B cell (primary cell): ENCODE measurements around the gene RPGR. TPM values are rescaled to one million over a fixed set of nuclear protein-coding genes. Genes with fewer than 3 reads are reported as not detected.

ENCODE experiments used
- ATAC-seq: fragments of 200-7000 bp; cut with Tn5 transposase; one replicate; pipeline ENCODE4 v1.10.0; 2021; ENCODE audit warnings: low read depth, mild to moderate bottlenecking, moderate number of reproducible peaks, moderate library complexity
- CTCF ChIA-PET: fragments of 350-600 bp; sonication (Branson Sonifier 250); formaldehyde crosslinking; loops from one replicate; lab custom pipeline; 2021; ENCODE audit warnings: antibody characterized with exemption, inconsistent platforms; lab: Charles Lee
- POLR2A ChIA-PET: fragments of 350-600 bp; sonication (Branson Sonifier 250); formaldehyde crosslinking; loops from one replicate; lab custom pipeline; 2021; ENCODE audit warnings: antibody characterized with exemption; lab: Charles Lee
- DNase-seq: peaks from one replicate; pipeline ENCODE4 v3.0.0; 2013
- H2AFZ ChIP-seq: 2 replicates; pipeline ENCODE4 v1.6.1; 2012; ENCODE audit warnings: mild to moderate bottlenecking, low read depth, low read length; ENCODE audit not compliant: insufficient read depth, poor library complexity, severe bottlenecking
- H3K27ac ChIP-seq, 2 donors: 1 replicate in 1 of 2; 2 replicates in 1 of 2; pipeline ENCODE4 v1.5.1; 2012 to 2013; ENCODE audit warnings: low read length in 2 of 2, mild to moderate bottlenecking in 2 of 2, moderate library complexity in 1 of 2
- H3K27me3 ChIP-seq, 4 experiments: fragments of 200-600 bp in 1 of 4; sonication (generic) in 1 of 4; replicated peaks in 1 of 4; 1 replicate in 2 of 4; 2 replicates in 2 of 4; pipeline versions ENCODE4 v1.6.1 to v1.7.0; 2013 to 2016; ENCODE audit warnings: low read length in 3 of 4, mild to moderate bottlenecking in 2 of 4, mixed read lengths in 1 of 4, moderate library complexity in 1 of 4; ENCODE audit not compliant: insufficient read depth in 4 of 4, control insufficient read depth in 3 of 4; ENCODE audit errors: control extremely low read depth in 1 of 4
- H3K36me3 ChIP-seq, 2 experiments: replicated peaks in 1 of 2; 1 replicate in 1 of 2; 2 replicates in 1 of 2; pipeline versions ENCODE4 v1.6.1 to v1.7.1; 2013; ENCODE audit warnings: low read length in 1 of 2; ENCODE audit not compliant: insufficient read depth in 2 of 2, control insufficient read depth in 1 of 2; ENCODE audit errors: control extremely low read depth in 1 of 2, extremely low read depth in 1 of 2
- H3K4me1 ChIP-seq, 2 donors: fragments of 200-600 bp in 1 of 2; sonication (generic) in 1 of 2; 1 replicate in 1 of 2; 2 replicates in 1 of 2; pipeline versions ENCODE4 v1.5.1 to v1.6.1; 2013 to 2017; ENCODE audit warnings: low read length in 2 of 2; ENCODE audit not compliant: control insufficient read depth in 2 of 2, insufficient read depth in 2 of 2
- H3K4me2 ChIP-seq: replicated peaks from 2 replicates; pipeline ENCODE3; 2012; ENCODE audit warnings: mild to moderate bottlenecking, low read depth, low read length; ENCODE audit not compliant: poor library complexity, severe bottlenecking
- H3K4me3 ChIP-seq, 5 experiments: fragments of 200-600 bp in 1 of 5; sonication (generic) in 1 of 5; 1 replicate in 3 of 5; 2 replicates in 2 of 5; pipeline versions ENCODE4 v1.5.1 to v1.7.0; 2011 to 2016; ENCODE audit warnings: low read length in 4 of 5, mild to moderate bottlenecking in 4 of 5, low read depth in 2 of 5, control low read depth in 1 of 5, moderate library complexity in 1 of 5; ENCODE audit not compliant: insufficient read depth in 1 of 5; ENCODE audit errors: control extremely low read depth in 1 of 5, extremely low read depth in 1 of 5
- H3K79me2 ChIP-seq: fragments of 200-600 bp; sonication (generic); one replicate; pipeline ENCODE4 v1.6.0; 2016; ENCODE audit warnings: low read length; ENCODE audit not compliant: control insufficient read depth, insufficient read depth
- H3K9ac ChIP-seq: fragments of 200-600 bp; sonication (generic); 2 replicates; pipeline ENCODE4 v1.6.1; 2017; ENCODE audit warnings: mild to moderate bottlenecking, low read length, moderate library complexity
- H3K9me3 ChIP-seq, 3 donors: one replicate each; pipeline versions ENCODE4 v1.6.1 to v1.7.1; 2013; ENCODE audit warnings: low read length in 2 of 3; ENCODE audit not compliant: control insufficient read depth in 2 of 3, insufficient read depth in 1 of 3; ENCODE audit errors: control extremely low read depth in 1 of 3
- H4K20me1 ChIP-seq: 2 replicates; pipeline ENCODE4 v1.6.0; 2012; ENCODE audit warnings: mild to moderate bottlenecking, low read length; ENCODE audit not compliant: insufficient read depth, control insufficient read depth, poor library complexity, severe bottlenecking
- H3K27ac Mint-ChIP-seq: one replicate; pipeline ENCODE4 v1.8.0; 2021; ENCODE audit warnings: mixed read lengths
- H3K27me3 Mint-ChIP-seq: one replicate; pipeline ENCODE4 v1.8.0; 2021; ENCODE audit warnings: mixed read lengths
- H3K4me1 Mint-ChIP-seq: one replicate; pipeline ENCODE4 v1.8.0; 2021; ENCODE audit warnings: mixed read lengths
- H3K4me3 Mint-ChIP-seq: one replicate; pipeline ENCODE4 v1.8.0; 2021; ENCODE audit warnings: mixed read lengths
- H3K9me3 Mint-ChIP-seq: one replicate; pipeline ENCODE4 v1.8.0; 2022; ENCODE audit warnings: mixed read lengths; ENCODE audit not compliant: insufficient read depth
- CTCF ChIP-seq: fragments of 200-600 bp; IDR thresholded peaks from one replicate; pipeline ENCODE4 v1.8.0; 2022; ENCODE audit warnings: antibody characterized with exemption, mild to moderate bottlenecking
- EZH2 ChIP-seq: IDR thresholded peaks from 2 replicates; pipeline ENCODE4 v1.6.1; 2012; ENCODE audit warnings: borderline replicate concordance, low read depth, mild to moderate bottlenecking, moderate library complexity, low read length; ENCODE audit not compliant: insufficient read depth, poor library complexity, severe bottlenecking
- WGBS: methylation state at CpG from one replicate; pipeline ENCODE4 v1.1.5; 2013; ENCODE audit warnings: missing lambda C conversion rate; ENCODE audit not compliant: insufficient coverage; 5-methylcytosine and 5-hydroxymethylcytosine counted together
- intact Hi-C: fragments of 100-400 bp; cut with micrococcal nuclease; formaldehyde crosslinking; loops from one replicate; pipeline ENCODE4 v1.10.0; 2022
- polyA plus RNA-seq: library from polyadenylated mRNA; depleted of rRNA; stranded (reverse); fragments of >200 nt; gene quantifications from 2 replicates; pipeline ENCODE4 v1.2.3, GENCODE V29; 2012
- total RNA-seq, 2 donors: library from RNA; stranded (reverse); fragments of 120-200 nt in 1 of 2; gene quantifications; 1 replicate in 1 of 2; 2 replicates in 1 of 2; pipeline versions ENCODE4 v1.2.3 to v1.2.4, GENCODE V29; 2013 to 2022

Gene RPGR
- total and polyA plus RNA-seq, 2 donors (not counting 1 experiment from before 2014, with no cell fraction given), result 4.2 to 26.8 TPM

GRCh38 chrX:38276089-38276488, 51.2 kb downstream of the RPGR start:
- Histone ChIP-seq H3K9me3 (no peaks in the 10 kb centered on the region), H3K9ac (no peak overlapping the region), H2AFZ (no peak overlapping the region), H3K36me3 (no peaks in the 10 kb centered on the region), H3K4me1 (no peaks in the 10 kb centered on the region), H3K4me2 (no peak overlapping the region), H4K20me1 (no peaks in the 10 kb centered on the region), H3K27ac (no peak overlapping the region), H3K27me3 (no peaks in the 10 kb centered on the region), H3K4me3 (no peak overlapping the region), H3K79me2 (no peaks in the 10 kb centered on the region)
- Mint-ChIP-seq H3K27me3 (no peaks in the 10 kb centered on the region), H3K4me1 (peaks cover 11% of the 10 kb centered on the region), H3K27ac (peak overlapping the region; percentile 62), H3K4me3 (no peak overlapping the region), H3K9me3 (no peaks in the 10 kb centered on the region)
- POLR2A ChIA-PET, result no interaction called here
- no peak for TF ChIP-seq CTCF
- TF ChIP-seq EZH2, result no peak
- CTCF ChIA-PET, result no interaction called here
- intact Hi-C loops, result no loop called here
- 80% methylated on average over 1 of the region's 2 CpGs for WGBS
- DNase-seq (no peak), ATAC-seq (no peak)

- peaks cover 11% of the 10 kb centered on the region for H3K4me1 Mint-ChIP-seq
- no peak overlapping the region for H3K9ac ChIP-seq
- TF ChIP-seq CTCF (no peak), EZH2 (no peak)
- no peak overlapping the region for H3K27ac ChIP-seq
- ChIA-PET POLR2A (no interaction called here), CTCF (interaction anchor here (1.6 kb wide), 1 partner anchor 8 kb away, joined by 4 read pairs; no protein-coding TSS in a partner anchor)
- intact Hi-C loops, result no loop called here
- no peaks in the 10 kb centered on the region for H3K9me3 ChIP-seq
- ATAC-seq, result no peak
- H3K4me3 ChIP-seq, result no peak overlapping the region
- WGBS, result no CpG with 5 or more reads among the region's 2 CpGs
- no peaks in the 10 kb centered on the region for H3K79me2 ChIP-seq
- H3K4me3 Mint-ChIP-seq, result no peak overlapping the region
- H3K27me3 ChIP-seq, result no peaks in the 10 kb centered on the region
- no peak overlapping the region for H3K4me2 ChIP-seq
- no peaks in the 10 kb centered on the region for H3K27me3 Mint-ChIP-seq
- no peaks in the 10 kb centered on the region for H4K20me1 ChIP-seq
- no peak for DNase-seq
- H3K4me1 ChIP-seq, result no peaks in the 10 kb centered on the region
- no peaks in the 10 kb centered on the region for H3K9me3 Mint-ChIP-seq
- no peaks in the 10 kb centered on the region for H3K36me3 ChIP-seq
- no peak overlapping the region for H2AFZ ChIP-seq
- H3K27ac Mint-ChIP-seq, result peak overlapping the region; percentile 62
Measured at GRCh38 chrX:38275615-38276014, 51.7 kb downstream of the RPGR start.
